Measurements from ENCODE around the gene PRKAR2A.
"Not testable (repeated sequence)": the region's sequence is repeated elsewhere in the genome, so short reads cannot be mapped to it uniquely, and the experiment has no call there.

Gene PRKAR2A

DNA sequence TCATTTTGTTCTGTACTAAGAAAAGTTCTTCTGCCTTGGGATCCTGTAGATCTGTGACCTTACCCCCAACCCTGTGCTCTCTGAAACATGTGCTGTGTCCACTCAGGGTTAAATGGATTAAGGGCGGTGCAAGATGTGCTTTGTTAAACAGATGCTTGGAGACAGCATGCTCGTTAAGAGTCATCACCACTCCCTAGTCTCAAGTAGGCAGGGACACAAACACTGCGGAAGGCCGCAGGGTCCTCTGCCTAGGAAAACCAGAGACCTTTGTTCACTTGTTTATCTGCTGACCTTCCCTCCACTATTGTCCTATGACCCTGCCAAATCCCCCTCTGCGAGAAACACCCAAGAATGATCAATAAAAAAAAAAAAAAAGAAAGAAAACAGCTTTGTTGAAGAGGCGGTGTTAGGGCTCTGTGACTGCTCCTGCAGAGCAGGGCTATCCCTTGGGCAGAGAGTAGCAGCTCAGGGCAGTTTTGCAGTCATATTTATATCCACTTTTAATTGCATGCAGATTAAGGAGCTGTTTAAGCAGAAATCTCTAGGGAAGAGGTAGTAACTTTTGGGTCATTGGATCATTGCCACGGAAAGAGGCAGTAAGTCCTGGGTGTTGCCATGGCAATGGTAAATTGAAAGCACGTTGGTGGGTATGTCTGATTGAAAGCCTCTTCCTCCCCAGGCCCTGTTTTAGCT lies 112.5 kb downstream of the PRKAR2A start:
- in situ Hi-C loops (cut with MboI; ENCODE audit: low sequenced_read_pairs) = not testable (repeated sequence)

DNA sequence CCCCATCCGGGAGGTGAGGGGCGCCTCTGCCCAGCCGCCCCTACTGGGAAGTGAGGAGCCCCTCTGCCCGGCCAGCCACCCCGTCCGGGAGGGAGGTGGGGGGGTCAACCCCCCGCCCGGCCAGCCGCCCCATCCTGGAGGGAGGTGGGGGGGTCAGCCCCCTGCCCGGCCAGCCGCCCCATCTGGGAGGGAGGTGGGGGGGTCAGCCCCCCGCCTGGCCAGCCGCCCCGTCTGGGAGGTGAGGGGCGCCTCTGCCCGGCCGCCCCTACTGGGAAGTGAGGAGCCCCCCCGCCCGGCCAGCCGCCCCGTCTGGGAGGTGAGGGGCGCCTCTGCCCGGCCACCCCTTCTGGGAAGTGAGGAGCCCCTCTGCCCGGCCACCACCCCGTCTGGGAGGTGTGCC lies 113.1 kb downstream of the PRKAR2A start:
- in situ Hi-C loops (cut with MboI; ENCODE audit: low sequenced_read_pairs) = not testable (repeated sequence)

DNA sequence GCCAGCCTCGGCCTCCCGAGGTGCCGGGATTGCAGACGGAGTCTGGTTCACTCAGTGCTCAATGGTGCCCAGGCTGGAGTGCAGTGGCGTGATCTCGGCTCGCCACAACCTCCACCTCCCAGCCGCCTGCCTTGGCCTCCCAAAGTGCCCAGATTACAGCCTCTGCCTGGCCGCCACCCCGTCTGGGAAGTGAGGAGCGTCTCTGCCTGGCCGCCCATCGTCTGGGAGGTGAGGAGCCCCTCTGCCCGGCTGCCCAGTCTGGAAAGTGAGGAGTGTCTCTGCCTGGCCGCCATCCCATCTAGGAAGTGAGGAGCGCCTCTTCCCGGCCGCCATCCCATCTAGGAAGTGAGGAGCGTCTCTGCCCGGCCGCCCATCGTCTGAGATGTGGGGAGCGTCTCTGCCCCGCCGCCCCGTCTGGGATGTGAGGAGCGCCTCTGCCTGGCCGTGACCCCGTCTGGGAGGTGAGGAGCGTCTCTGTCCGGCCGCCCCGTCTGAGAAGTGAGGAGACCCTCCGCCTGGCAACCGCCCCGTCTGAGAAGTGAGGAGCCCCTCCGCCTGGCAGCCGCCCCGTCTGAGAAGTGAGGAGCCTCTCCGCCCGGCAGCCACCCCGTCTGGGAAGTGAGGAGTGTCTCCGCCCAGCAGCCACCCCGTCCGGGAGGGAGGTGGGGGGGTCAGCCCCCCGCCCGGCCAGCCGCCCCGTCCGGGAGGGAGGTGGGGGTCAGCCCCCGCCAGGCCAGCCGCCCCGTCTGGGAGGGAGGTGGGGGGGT lies 113.7 kb downstream of the PRKAR2A start:
- in situ Hi-C loops (cut with MboI; ENCODE audit: low sequenced_read_pairs) = not testable (repeated sequence)

DNA sequence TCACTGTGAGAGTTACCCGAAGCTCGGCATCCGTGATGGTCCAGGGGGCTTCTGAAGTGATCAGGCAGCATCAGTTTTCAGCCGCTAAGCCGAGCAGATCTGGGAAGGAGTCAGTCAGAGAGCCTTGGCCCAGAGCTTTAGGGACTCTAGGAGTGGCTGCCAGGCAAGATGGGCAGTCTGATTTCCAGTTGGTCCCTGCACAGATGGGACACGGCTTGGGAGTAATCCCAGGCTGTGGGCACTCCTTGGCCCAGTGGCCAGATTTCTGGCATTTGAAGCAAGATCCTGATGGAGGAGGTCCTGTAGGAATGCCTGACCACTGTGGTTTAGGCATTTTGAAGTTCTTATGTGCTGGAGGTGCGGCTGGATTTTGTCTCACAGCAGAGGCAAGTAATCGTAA lies 120.2 kb downstream of the PRKAR2A start:
- in situ Hi-C loops (cut with MboI; ENCODE audit: low sequenced_read_pairs) = no loop called here

DNA sequence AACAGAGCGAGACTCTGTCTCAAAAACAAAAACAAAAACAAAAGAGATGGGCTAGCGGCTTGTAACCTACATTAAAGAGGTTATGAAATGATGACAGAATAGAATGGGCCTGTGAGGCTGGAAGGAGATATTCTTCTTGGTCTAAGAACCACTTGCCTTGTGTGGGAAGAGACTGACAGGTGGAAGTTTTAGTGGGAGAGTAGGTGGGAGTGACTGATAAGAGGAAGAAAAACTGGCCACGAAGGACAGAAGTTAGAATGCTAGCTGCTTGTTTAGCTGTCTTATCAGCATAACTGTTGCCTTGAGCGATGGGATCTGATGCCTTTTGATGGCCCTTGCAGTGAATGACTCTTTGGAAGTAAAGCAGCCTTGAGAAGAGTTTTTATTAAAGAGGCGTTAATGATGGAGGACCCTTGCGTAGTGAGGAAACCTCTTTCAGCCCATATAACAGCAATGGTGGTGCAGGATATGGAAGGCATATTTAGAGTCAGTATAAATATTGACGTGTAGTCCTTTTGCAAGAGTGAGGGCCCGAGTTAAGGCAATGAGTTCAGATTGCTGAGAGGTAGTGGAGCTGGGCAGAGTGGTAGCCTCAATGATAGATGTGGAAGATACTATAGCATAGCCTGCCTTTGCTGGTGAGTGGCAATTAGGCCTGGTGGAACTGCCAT lies 122.4 kb downstream of the PRKAR2A start:
- in situ Hi-C loops (cut with MboI; ENCODE audit: low sequenced_read_pairs) = not testable (repeated sequence)

DNA sequence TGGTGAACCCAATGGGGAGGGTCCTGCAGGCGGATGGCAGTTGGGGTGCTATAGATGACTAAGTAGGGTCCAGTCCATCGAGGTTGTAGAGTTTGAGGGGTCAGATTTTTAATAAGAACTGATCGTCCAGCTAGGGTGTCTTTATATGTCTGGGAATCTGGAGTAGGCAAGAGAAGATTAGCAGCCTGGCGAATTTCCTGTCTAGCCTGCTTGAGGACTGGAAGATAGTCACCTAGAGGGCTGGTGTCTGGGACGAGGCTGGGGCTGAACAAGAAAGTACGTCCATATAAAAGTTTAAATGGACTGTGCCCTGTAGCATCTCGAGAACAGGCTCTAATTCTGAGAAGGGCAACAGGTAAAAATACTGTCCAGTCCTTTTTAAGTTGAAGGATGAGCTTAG lies 123.9 kb downstream of the PRKAR2A start:
- in situ Hi-C loops (cut with MboI; ENCODE audit: low sequenced_read_pairs) = no loop called here

DNA sequence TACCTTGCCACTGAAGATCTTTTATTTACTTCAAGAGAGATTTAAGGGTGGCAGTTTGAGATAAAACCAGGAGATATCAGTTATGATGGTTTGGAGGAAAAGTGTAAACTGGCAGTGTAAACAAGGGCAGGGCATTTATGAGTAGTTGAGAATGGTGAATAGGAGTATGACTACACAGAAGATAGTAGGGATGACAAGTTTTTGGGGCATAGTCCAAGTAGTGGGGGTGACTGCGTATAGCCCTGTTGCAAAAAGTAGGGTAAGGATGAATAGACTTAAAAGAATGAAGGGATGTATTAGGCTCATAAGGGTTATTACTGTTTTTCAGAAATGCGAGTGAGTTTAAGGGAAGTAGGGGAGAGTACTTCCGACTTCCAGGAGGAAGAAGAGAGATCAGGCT lies 124.4 kb downstream of the PRKAR2A start:
- in situ Hi-C loops (cut with MboI; ENCODE audit: low sequenced_read_pairs) = not testable (repeated sequence)

DNA sequence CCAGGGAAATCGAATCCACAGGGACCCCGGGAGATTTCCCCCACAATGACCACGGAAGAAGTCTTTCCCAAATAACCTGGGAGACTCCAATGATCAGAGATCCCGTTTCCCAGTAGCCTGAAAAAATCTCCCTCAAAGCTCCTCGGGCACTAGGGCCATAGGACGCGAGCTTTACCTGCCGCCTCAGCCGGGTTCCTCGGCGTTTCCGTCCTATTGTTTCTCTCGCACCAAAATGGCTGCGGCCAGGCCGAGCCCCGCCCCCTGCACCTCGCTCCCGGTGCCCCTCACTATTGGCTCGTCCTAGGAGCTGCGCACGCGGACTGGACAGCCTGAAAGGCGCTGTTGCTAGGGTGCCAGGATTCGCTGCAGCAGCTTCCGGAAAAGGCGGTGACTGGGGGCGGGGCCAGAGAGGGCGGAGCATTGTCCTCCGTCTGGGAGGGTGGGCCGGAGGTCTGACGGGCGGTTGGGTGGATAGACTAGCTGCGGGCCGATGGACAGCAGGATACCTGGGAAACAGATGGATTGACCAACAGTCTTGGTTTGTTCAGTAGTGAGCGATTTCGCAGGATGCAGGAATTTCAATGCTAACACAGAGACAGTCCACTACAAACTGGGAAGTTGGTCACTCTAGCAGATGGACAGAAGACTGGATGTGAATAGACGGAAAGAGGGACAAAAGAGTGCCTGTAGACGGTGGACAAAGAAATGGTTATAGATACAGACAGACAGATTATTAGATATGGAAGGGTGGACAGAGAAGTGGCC lies 130.5 kb downstream of the PRKAR2A start, which contains the start of gene IP6K2:
TSS of gene IP6K2 (minus strand) at position 240 of the 765 bp plus-strand sequence. CDS start 21,930 bp downstream, outside the sequence.
- in situ Hi-C loops (cut with MboI; ENCODE audit: low sequenced_read_pairs) = no loop called here

DNA sequence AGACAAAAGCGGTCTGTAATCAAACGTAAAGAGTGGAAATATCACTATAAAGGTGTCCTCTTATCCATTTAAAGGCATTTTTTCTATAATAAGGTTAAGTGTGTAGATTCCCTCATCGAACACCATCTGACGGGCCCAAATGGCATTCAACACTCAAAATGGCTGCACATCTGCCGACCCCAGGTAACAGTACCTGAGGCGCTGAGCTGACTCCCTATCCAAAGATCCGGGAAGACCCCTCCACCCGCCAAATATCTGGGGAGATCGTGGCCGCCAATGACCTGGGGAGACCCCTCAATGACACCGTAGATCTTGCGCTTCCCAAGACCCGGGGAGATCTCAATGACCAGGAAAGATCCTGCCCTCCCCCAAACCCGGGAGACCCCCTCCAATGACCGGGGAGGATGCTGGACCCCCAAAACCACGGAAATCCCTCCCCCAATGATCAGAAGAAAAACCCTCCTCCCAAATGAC lies 131.1 kb downstream of the PRKAR2A start:
- in situ Hi-C loops (cut with MboI; ENCODE audit: low sequenced_read_pairs) = no loop called here

DNA sequence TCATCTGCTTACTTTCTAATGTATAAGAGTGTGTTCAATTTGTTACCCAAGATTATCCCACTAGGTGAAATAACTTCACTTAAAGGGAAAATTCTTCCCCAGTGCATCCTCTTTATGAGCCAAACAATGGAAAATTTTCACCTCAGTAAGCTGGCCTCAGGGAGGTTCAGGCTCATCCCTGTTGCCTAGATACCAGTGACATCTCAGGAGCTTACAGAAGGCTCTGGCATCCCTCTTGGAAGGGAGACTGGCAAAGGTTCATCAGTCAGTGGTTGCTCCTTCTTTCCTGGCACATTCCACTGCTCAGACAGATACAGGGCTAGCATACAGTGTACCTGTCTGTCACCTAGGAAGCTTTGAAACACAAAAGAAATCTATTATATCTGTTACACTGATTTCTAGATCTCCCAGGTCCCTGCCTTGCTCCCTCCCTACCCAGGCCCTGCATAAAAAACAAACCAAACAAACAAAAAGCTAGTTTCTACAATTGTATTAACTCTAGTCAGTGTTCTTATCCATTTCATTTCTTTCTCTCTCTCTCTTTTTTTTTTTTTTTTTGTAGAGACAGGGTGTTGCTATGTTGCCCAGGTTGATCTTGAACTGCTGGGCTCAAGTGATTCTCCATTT lies 132.4 kb downstream of the PRKAR2A start:
- in situ Hi-C loops (cut with MboI; ENCODE audit: low sequenced_read_pairs) = no loop called here

DNA sequence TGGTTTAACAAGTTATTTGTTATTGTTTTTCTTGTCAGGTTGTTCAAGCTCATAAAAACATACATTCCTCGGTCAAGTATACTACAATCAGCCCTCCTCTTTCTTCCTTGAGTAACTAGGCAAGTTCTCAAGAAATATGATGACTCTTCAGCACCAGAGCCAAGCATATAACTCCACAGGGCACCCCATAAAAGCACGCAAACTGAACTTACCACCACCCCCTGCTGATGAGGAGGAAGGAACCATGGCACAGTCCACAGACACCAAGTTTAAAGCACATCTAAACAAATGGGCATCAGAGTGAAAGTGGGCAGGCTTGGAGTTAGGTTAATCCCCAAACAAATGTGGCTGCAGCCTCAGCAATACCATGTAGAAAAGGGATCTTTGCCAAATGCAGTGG lies 135.9 kb downstream of the PRKAR2A start:
- in situ Hi-C loops (cut with MboI; ENCODE audit: low sequenced_read_pairs) = no loop called here

DNA sequence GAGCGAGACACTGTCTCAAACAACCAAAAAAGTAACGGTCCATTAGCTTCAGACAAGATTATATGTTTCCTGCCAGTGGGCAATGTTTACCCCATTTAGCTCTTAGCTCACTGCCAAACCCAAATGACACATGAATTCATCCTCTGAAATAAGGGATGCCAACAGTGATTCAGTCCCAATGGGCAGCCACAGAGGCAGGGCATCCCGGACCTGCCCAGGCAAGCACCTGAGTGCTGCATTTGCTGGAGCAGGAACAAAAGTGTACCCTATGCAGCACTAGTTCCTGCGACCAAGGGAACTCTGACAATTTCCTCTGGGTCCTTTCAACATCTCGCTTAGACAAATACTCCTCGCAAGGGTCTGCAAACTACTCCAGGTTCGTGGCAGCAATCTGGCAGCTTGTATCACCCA lies 138.6 kb downstream of the PRKAR2A start:
- in situ Hi-C loops (cut with MboI; ENCODE audit: low sequenced_read_pairs) = no loop called here

DNA sequence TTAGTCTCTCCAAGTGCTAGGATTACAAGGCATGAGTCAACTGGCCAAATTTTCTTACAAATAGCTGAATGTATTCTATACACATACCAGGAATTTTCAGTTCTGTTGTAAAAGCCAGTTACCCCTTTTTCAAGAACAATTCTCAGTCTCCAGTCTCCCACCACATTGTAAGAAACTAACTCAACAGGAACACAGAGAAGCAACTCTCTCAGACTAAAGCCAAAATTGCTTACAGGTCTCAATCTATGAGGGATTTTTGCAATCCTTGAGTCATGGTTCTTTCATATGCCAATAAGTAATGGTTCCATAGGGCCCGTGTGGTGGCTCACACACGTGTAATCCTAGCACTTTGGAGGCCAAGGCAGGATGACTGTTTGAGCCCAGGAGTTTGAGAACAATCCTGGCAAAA lies 139.2 kb downstream of the PRKAR2A start:
- in situ Hi-C loops (cut with MboI; ENCODE audit: low sequenced_read_pairs) = no loop called here

DNA sequence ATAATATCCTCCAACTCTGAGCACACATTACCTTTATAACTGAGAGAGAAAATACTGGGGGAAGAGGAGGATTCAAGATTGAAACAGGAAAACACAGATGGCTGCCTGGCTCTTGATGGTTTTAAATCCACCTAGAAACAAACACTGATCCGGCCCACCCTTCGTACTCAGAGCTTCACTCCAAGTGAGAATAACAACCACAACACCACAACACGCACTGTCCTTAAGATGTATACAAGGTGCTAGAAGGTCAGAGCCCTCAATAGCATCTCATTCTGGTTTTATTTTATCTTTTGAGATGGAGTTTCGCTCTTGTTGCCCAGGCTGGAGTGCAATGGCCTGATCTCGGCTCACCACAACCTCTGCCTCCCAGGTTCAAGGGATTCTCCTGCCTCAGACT lies 140.5 kb downstream of the PRKAR2A start:
- in situ Hi-C loops (cut with MboI; ENCODE audit: low sequenced_read_pairs) = no loop called here

DNA sequence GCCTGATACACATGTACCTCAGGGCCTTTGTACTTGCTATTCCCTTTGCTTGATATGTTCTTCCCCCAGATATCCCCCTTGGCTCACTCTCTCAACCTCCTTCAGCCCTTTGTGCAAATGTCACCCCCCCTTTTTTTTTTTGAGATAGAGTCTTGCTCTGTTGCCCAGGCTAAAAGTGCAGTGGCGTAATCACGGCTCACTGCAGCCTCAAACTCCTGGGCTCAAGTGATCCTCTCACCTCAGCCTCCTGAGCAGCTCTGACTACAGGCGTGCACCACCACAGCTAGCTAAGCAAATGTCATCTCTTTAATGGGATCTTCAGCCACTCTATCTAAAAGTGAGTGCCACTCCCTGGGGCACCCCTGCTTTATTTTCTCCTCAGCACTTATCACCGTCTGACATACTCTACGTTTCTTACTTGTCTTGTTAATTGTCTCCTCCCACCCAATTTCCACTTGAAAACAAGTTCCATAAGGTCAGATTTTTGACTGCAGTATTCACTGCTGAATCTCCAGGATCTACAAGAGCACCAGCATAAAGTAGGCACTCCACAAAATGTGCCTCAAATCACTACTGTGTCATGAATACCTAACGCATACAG lies 145.3 kb downstream of the PRKAR2A start:
- in situ Hi-C loops (cut with MboI; ENCODE audit: low sequenced_read_pairs) = no loop called here

DNA sequence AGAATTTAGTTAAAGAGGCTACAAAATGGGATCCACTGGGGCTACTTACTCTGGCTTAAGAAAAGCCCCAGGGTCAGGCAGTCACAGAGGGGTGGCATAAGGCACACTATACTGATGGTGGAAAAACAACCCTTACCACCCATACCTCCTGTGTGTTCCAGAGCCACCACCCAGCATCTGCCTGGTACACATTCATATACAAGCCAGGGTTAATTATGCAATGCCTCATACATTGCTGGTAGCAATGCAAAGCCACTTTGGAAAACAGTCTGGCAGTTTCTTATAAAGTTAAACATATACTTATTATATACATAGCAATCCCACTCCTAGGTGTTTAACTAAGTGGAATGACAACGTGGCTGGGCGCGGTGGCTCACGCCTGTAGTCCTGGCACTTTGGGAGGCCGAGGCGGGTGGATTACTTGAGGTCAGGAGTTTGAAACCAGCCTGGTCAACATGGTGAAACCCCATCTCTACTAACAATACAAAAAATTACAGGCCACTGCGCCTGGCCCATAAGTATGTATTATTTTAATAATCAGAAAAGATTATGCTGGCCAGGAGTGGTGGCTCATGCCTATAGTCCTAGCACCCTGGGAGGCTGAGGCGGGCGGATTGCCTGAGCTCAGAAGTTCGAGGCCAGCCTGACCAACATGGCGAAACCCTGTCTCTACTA lies 146.8 kb downstream of the PRKAR2A start:
- in situ Hi-C loops (cut with MboI; ENCODE audit: low sequenced_read_pairs) = no loop called here

DNA sequence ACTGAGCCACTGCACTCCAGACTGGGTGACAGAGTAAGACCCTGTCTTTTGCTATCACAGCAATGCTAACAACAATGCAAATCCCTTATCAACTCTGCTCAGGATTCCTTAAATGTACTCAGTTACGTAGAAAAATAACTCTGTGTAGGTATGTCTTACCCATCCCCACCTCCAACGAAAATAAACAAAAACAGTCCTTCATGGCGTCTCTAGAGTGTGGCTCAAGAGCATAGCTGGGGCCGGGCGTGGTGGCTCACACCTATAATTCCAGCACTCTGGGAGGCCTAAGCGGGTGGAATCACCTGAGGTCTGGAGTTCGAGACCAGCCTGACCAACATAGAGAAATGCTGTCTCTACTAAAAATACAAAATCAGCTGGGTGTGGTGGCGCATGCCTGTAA lies 148.8 kb downstream of the PRKAR2A start:
- in situ Hi-C loops (cut with MboI; ENCODE audit: low sequenced_read_pairs) = no loop called here

DNA sequence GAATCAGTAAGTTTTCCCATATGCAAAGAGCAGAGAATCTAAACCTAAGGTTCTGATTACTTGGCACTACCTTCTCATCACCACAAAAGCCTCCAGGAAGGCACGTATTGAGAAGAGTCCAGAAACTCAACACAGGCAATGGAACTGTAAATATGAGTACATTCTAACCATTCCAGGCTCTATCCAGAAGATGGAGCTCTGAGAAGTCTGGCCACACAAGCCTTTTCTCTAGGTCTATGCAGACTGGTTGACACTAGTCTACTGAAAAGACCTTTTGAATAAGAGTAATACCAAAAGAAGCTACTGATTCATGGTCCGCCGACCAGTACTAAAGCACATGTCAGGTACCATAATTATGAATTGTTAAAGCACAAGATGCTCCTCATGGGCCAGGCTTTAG lies 149.7 kb downstream of the PRKAR2A start:
- in situ Hi-C loops (cut with MboI; ENCODE audit: low sequenced_read_pairs) = no loop called here

DNA sequence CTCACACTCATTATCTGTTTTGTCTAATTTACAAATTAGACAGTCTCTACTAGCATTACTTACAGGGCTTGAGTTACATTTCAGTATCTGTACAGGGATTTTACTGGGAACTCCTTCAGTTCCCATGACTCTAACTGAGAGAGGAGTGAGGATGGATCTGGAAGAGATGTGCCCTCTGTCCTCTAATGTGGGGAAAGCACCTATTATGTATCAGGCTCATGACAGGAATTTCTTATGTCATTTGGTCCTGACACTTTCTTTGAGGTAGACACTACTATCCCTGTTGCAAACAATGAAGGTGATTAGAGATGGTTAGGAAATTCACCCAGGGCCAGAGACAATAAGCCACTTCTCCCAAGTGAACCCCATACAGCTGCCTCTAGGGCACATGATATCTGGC lies 151.1 kb downstream of the PRKAR2A start:
- in situ Hi-C loops (cut with MboI; ENCODE audit: low sequenced_read_pairs) = no loop called here

All from HL-60/S4 (cell line).